GM12878 (cell line): ENCODE results near the gene FXN. TPM values are rescaled to one million over a fixed set of nuclear protein-coding genes. Genes with fewer than 3 reads are reported as not detected.

Source experiments
- ATAC-seq: fragments of 200-7000 bp; cut with Tn5 transposase; 3 replicates; pipeline ENCODE4 v1.9.1; 2020; ENCODE audit warnings: mild to moderate bottlenecking, moderate library complexity
- BruUV-seq: library from RNA; stranded (reverse); fragments of 400-500 nt; replicated peaks from 2 replicates; lab custom pipeline; 2021; lab: Mats Ljungman, UMichigan
- CTCF ChIA-PET: fragments of 300-600 bp; sonication (Branson Sonifier 250); formaldehyde crosslinking; extraction: SDS; loops from one replicate; lab custom pipeline; 2021; ENCODE audit warnings: inconsistent platforms; lab: Yijun Ruan, JAX
- POLR2A ChIA-PET: fragments of 350-600 bp; formaldehyde crosslinking; extraction: SDS; loops from one replicate; lab custom pipeline; 2021; ENCODE audit warnings: inconsistent platforms; lab: Charles Lee
- RAD21 ChIA-PET: fragments of 300-600 bp; sonication (Branson Sonifier 250); formaldehyde crosslinking; loops from one replicate; lab custom pipeline; 2023; ENCODE audit warnings: antibody characterized with exemption; ENCODE audit not compliant: unreplicated experiment; lab: Charles Lee
- SMC1A ChIA-PET: fragments of 300-600 bp; sonication (Branson Sonifier 250); formaldehyde crosslinking; loops from one replicate; lab custom pipeline; 2023; ENCODE audit not compliant: unreplicated experiment, uncharacterized antibody; lab: Charles Lee
- DNase-seq: peaks from one replicate; pipeline ENCODE4 v3.0.0-alpha.2; 2011; ENCODE audit warnings: low read depth, low spot score
- FAIRE-seq: peaks from 3 replicates; lab custom pipeline; 2011; peaks lifted over from hg19 to GRCh38; lab: Jason Lieb, UNC
- H2AFZ ChIP-seq: 2 replicates; pipeline ENCODE4 v1.6.0; 2011; ENCODE audit warnings: low read depth, low read length, control low read depth; ENCODE audit not compliant: control insufficient read depth
- H3K27ac ChIP-seq: 2 replicates; pipeline ENCODE4 v1.5.1; 2011; ENCODE audit warnings: control low read depth; ENCODE audit not compliant: control insufficient read depth, insufficient read depth
- H3K27me3 ChIP-seq, 2 experiments: replicated peaks in 1 of 2; 2 replicates each; pipeline versions ENCODE4 v1.6.0 to v1.6.1; 2011; ENCODE audit warnings: low read length in 1 of 2; ENCODE audit not compliant: control insufficient read depth in 2 of 2, insufficient read depth in 2 of 2
- H3K36me3 ChIP-seq, 2 experiments: 2 replicates each; pipeline ENCODE4 v1.5.1; 2011; ENCODE audit warnings: low read length in 1 of 2; ENCODE audit not compliant: control insufficient read depth in 2 of 2, insufficient read depth in 2 of 2
- H3K4me1 ChIP-seq: 2 replicates; pipeline ENCODE4 v1.6.1; 2011; ENCODE audit warnings: mild to moderate bottlenecking, low read length, moderate library complexity, mixed read lengths; ENCODE audit not compliant: control insufficient read depth, insufficient read depth
- H3K4me2 ChIP-seq: 2 replicates; pipeline ENCODE4 v1.6.0; 2011; ENCODE audit warnings: control low read depth; ENCODE audit not compliant: control insufficient read depth, insufficient read depth
- H3K4me3 ChIP-seq: fragments of 200-600 bp; sonication (generic); 2 replicates; pipeline ENCODE4 v1.5.1; 2016
- H3K79me2 ChIP-seq: 2 replicates; pipeline ENCODE4 v1.6.0; 2011; ENCODE audit warnings: low read length; ENCODE audit not compliant: control insufficient read depth, insufficient read depth
- H3K9ac ChIP-seq: 2 replicates; pipeline ENCODE4 v1.8.0; 2011; ENCODE audit warnings: low read length, control low read depth, mixed read lengths; ENCODE audit not compliant: control insufficient read depth, insufficient read depth
- H3K9me3 ChIP-seq: replicated peaks from 3 replicates; pipeline ENCODE4 v1.5.1; 2011; ENCODE audit warnings: mild to moderate bottlenecking, low read length; ENCODE audit not compliant: control insufficient read depth, insufficient read depth
- H4K20me1 ChIP-seq: 2 replicates; pipeline ENCODE4 v1.6.0; 2011; ENCODE audit not compliant: control insufficient read depth, insufficient read depth
- BCL11A ChIP-seq: IDR thresholded peaks from 2 replicates; pipeline ENCODE4 v1.6.1; 2011; ENCODE audit warnings: low read depth, low read length
- BHLHE40 ChIP-seq, 2 experiments: fragments of 450-650 bp in 1 of 2; IDR thresholded peaks; 2 replicates each; pipeline ENCODE4 v1.6.1; 2011 to 2017; ENCODE audit warnings: low read depth in 2 of 2, borderline replicate concordance in 1 of 2, improper control_type of control experiment in 1 of 2, low read length in 1 of 2, mild to moderate bottlenecking in 1 of 2
- BRCA1 ChIP-seq: IDR thresholded peaks from 2 replicates; pipeline ENCODE4 v1.6.1; 2011; ENCODE audit warnings: low read depth, low read length, improper control_type of control experiment
- CHD2 ChIP-seq: IDR thresholded peaks from 2 replicates; pipeline ENCODE4 v1.6.1; 2011; ENCODE audit warnings: low read depth, low read length, improper control_type of control experiment, borderline replicate concordance
- EGR1 ChIP-seq, 2 experiments: IDR thresholded peaks; 1 replicate in 1 of 2; 2 replicates in 1 of 2; pipeline ENCODE4 v1.6.1; 2011 to 2012; ENCODE audit warnings: low read depth in 2 of 2, low read length in 2 of 2, borderline replicate concordance in 1 of 2, mild to moderate bottlenecking in 1 of 2, moderate library complexity in 1 of 2
- EZH2 ChIP-seq: IDR thresholded peaks from 2 replicates; pipeline ENCODE4 v1.6.1; 2012; ENCODE audit warnings: low read depth, mild to moderate bottlenecking, control low read depth, inconsistent platforms, low read length, borderline replicate concordance; ENCODE audit not compliant: control insufficient read depth
- HCFC1 ChIP-seq: fragments of 150-350 bp; IDR thresholded peaks from 2 replicates; pipeline ENCODE4 v1.6.1; 2014; ENCODE audit warnings: low read length
- HDAC2 ChIP-seq: fragments of 200-600 bp; sonication (generic); IDR thresholded peaks from 2 replicates; pipeline ENCODE4 v1.6.1; 2017
- LARP7 ChIP-seq: fragments of 450-650 bp; IDR thresholded peaks from 2 replicates; pipeline ENCODE4 v1.6.1; 2017; ENCODE audit warnings: mild to moderate bottlenecking
- MYB ChIP-seq: fragments of 150-350 bp; IDR thresholded peaks from 2 replicates; pipeline ENCODE4 v1.6.1; 2014; ENCODE audit warnings: mild to moderate bottlenecking, low read depth, low read length, borderline replicate concordance
- MYC ChIP-seq: IDR thresholded peaks from 2 replicates; pipeline ENCODE4 v1.6.1; 2011; ENCODE audit warnings: mild to moderate bottlenecking, low read length, moderate library complexity, inconsistent platforms; ENCODE audit not compliant: insufficient read depth, insufficient replicate concordance, insufficient read length, severe bottlenecking
- NRF1 ChIP-seq: conservative IDR thresholded peaks from 2 replicates; pipeline ENCODE4 v1.6.1; 2011; ENCODE audit warnings: mild to moderate bottlenecking, low read depth, low read length, improper control_type of control experiment
- PAX5 ChIP-seq: IDR thresholded peaks from 2 replicates; pipeline ENCODE4 v1.6.1; 2011; ENCODE audit warnings: low read depth, low read length, borderline replicate concordance
- POLR2AphosphoS5 ChIP-seq: IDR thresholded peaks from 2 replicates; pipeline ENCODE4 v1.6.1; 2011; ENCODE audit warnings: mild to moderate bottlenecking, low read length, inconsistent platforms
- RFX5 ChIP-seq: IDR thresholded peaks from 2 replicates; pipeline ENCODE4 v1.6.1; 2011; ENCODE audit warnings: low read depth, low read length, improper control_type of control experiment
- SMAD1 ChIP-seq: fragments of 450-650 bp; IDR thresholded peaks from 2 replicates; pipeline ENCODE4 v1.6.1; 2018; ENCODE audit warnings: mild to moderate bottlenecking, low read depth; ENCODE audit not compliant: partially characterized antibody
- SMC3 ChIP-seq: IDR thresholded peaks from 2 replicates; pipeline ENCODE4 v1.6.1; 2011; ENCODE audit warnings: low read length, improper control_type of control experiment, borderline replicate concordance
- USF2 ChIP-seq: IDR thresholded peaks from 2 replicates; pipeline ENCODE4 v1.6.1; 2011; ENCODE audit warnings: low read depth, low read length, improper control_type of control experiment, borderline replicate concordance
- WRNIP1 ChIP-seq: IDR thresholded peaks from 2 replicates; pipeline ENCODE4 v1.6.1; 2011; ENCODE audit warnings: low read depth, low read length, improper control_type of control experiment, borderline replicate concordance
- ZBTB33 ChIP-seq: fragments of 450-650 bp; IDR thresholded peaks from 2 replicates; pipeline ENCODE4 v1.6.1; 2017; ENCODE audit warnings: mild to moderate bottlenecking
- WGBS: methylation state at CpG from one replicate; pipeline ENCODE4 v1.1.6; 2016; ENCODE audit warnings: low lambda C conversion rate; ENCODE audit not compliant: insufficient replicate concordance, insufficient coverage; ENCODE audit errors: missing lambda C conversion rate; 5-methylcytosine and 5-hydroxymethylcytosine counted together
- in situ Hi-C: fragments of 300-500 bp; cut with MboI; formaldehyde crosslinking; loops from 9 replicates; pipeline ENCODE4 v1.14.3; 2018; ENCODE audit warnings: mixed read lengths
- intact Hi-C: fragments of 100-400 bp; cut with micrococcal nuclease; formaldehyde crosslinking; loops from one replicate; pipeline ENCODE4 v1.14.2; 2022; ENCODE audit not compliant: unreplicated experiment
- polyA plus RNA-seq, 11 experiments: library from polyadenylated mRNA; depleted of rRNA in 4 of 11; unstranded in 6 of 11; stranded (reverse) in 5 of 11; fragments of >200 nt; fragmentation: Nextera tagmentation in 4 of 11; fragmentation: Illumina TruSeq in 1 of 11; extraction: Ambion mirVana in 4 of 11; extraction: Trizol in 1 of 11; gene quantifications; 1 replicate in 1 of 11; 2 replicates in 10 of 11; pipeline versions ENCODE4 v1.2.1 to v1.2.3, GENCODE V29; 2011 to 2016; ENCODE audit warnings: inconsistent platforms in 2 of 11, missing spikeins in 2 of 11, low read depth in 1 of 11
- total RNA-seq, 4 experiments: library from RNA; depleted of rRNA in 3 of 4; stranded (reverse); fragments of >200 nt in 3 of 4; fragmentation: Illumina TruSeq in 1 of 4; extraction: Trizol in 1 of 4; gene quantifications; 2 replicates each; pipeline versions ENCODE4 v1.2.1 to v1.2.3, GENCODE V29; 2013 to 2021

The FXN gene
- total and polyA plus RNA-seq, 10 of the 15 experiments (the other 5 are each of a cell fraction or from before 2014, with no cell fraction given): 7.3 to 78.0 (median 23.2) TPM

GRCh38 chr9:69040646-69041045 lies 5.1 kb downstream of the FXN start:
- ChIA-PET POLR2A (no interaction called here), SMC1A (no interaction called here), RAD21 (no interaction called here), CTCF (no interaction called here)
- Histone ChIP-seq H4K20me1 (peaks cover 3% of the 10 kb centered on the region; the same call in 1 of the 2 replicates), H2AFZ (no peak overlapping the region), H3K4me1 (peaks cover 6% of the 10 kb centered on the region; the same call in 1 of the 2 replicates), H3K4me3 (no peak overlapping the region), H3K9ac (no peak overlapping the region), H3K79me2 (peaks cover 16% of the 10 kb centered on the region), H3K27me3 (no peaks in the 10 kb centered on the region), H3K27ac (no peak overlapping the region), H3K9me3 (no peaks in the 10 kb centered on the region; the same call in 2 of the 3 replicates), H3K36me3 (no peaks in the 10 kb centered on the region; a peak in 1 of 4 replicates), H3K4me2 (no peak overlapping the region)
- DNase-seq (no peak), FAIRE-seq (no peak), ATAC-seq (no peak)
- BruUV-seq: no TSS peak
- in situ Hi-C loops (no loop called here), intact Hi-C loops (no loop called here)
- TF ChIP-seq SMC3 (no peak), CHD2 (no peak), EZH2 (no peak), HDAC2 (no peak), WRNIP1 (no peak), HCFC1 (no peak), POLR2AphosphoS5 (no peak), LARP7 (no peak), EGR1 (IDR thresholded peaks at IDR 0.05; ENCODE audit: borderline replicate concordance in 1 of 2, low read depth in 2 of 2, low read length in 2 of 2) (no peak), NRF1 (no peak), BHLHE40 (IDR thresholded peaks at IDR 0.05; ENCODE audit: borderline replicate concordance in 1 of 2, low read depth in 2 of 2, low read length in 1 of 2) (no peak), SMAD1 (no peak), BRCA1 (no peak), USF2 (no peak), BCL11A (no peak), RFX5 (no peak), ZBTB33 (no peak), PAX5 (no peak), MYC (no peak), MYB (no peak)
- WGBS: 100% methylated on average over 2 of the region's 2 CpGs
